ENCODE data around the gene ZCCHC9. TPM values are rescaled to one million over a fixed set of nuclear protein-coding genes. Genes with fewer than 3 reads are reported as not detected.
A peak's percentile ranks its signal among the peaks of the same experiment; 100 is the strongest.

ZCCHC9 gene
- total RNA-seq, 1 experiment from 2014 or later = 32.2 TPM

- Histone ChIP-seq H3K79me1 (ENCODE audit: insufficient read depth, low read depth, low read length, poor library complexity, severe bottlenecking) (no peaks in the 10 kb centered on the region), H3K9me3 (ENCODE audit: control insufficient read depth, low read depth, low read length) (no peaks in the 10 kb centered on the region), H3T11ph (ENCODE audit: low read length) (no peak overlapping the region), H3K4me1 (ENCODE audit: insufficient read depth, low read length) (no peaks in the 10 kb centered on the region), H2AK5ac (ENCODE audit: insufficient read length, low read length) (no peak overlapping the region), H4K20me1 (ENCODE audit: control insufficient read depth, insufficient read depth, insufficient read length) (no peaks in the 10 kb centered on the region), H3K56ac (ENCODE audit: insufficient read length, low read depth, low read length) (no peak overlapping the region), H2BK12ac (ENCODE audit: insufficient read length, low read depth, low read length) (no peak overlapping the region), H3K4me2 (ENCODE audit: insufficient read depth, insufficient read length, low read length) (no peak overlapping the region), H3K14ac (ENCODE audit: insufficient read depth, low read length) (no peak overlapping the region), H4K91ac (ENCODE audit: insufficient read length, low read depth, low read length) (no peak overlapping the region), H2AFZ (ENCODE audit: low read length) (peak overlapping the region; percentile 12), H2BK120ac (ENCODE audit: low read depth, low read length, poor library complexity, severe bottlenecking) (no peak overlapping the region), H3K79me2 (ENCODE audit: insufficient read depth, low read length) (no peaks in the 10 kb centered on the region), H2BK15ac (ENCODE audit: low read depth, low read length) (no peak overlapping the region), H4K8ac (replicated peaks; ENCODE audit: insufficient read length, low read depth, low read length) (no peak overlapping the region), H3K27ac (ENCODE audit: insufficient read length, low read depth, low read length) (no peak overlapping the region), H3K23ac (ENCODE audit: insufficient read length, low read depth, low read length) (no peak overlapping the region), H2BK20ac (ENCODE audit: low read depth, low read length, poor library complexity, severe bottlenecking) (no peak overlapping the region), H3K4ac (ENCODE audit: low read depth, low read length) (no peak overlapping the region), H3K9ac (ENCODE audit: extremely low read depth, insufficient read length, low read length) (no peak overlapping the region), H3K23me2 (ENCODE audit: insufficient read length, low read depth, low read length, poor library complexity, severe bottlenecking) (no peaks in the 10 kb centered on the region), H3K27me3 (ENCODE audit: insufficient read depth, low read length) (no peaks in the 10 kb centered on the region), H3K18ac (ENCODE audit: insufficient read length, low read depth, low read length) (peak overlapping the region; percentile 14), H4K5ac (ENCODE audit: insufficient read length, low read depth, low read length) (no peak overlapping the region), H2BK5ac (ENCODE audit: insufficient read length, low read length) (no peak overlapping the region)
- Mint-ChIP-seq H3K27ac (peak overlapping the region in 2 of 3 experiments; percentile 21 to 76; a peak in 2 of 7 replicates), H3K4me1 (peaks cover 8 to 11% of the 10 kb centered on the region in 2 experiments), H3K4me3 (no peak overlapping the region), H3K36me3 (ENCODE audit: insufficient read depth in 1 of 3, low read depth in 3 of 3) (no peaks in the 10 kb centered on the region), H3K27me3 (ENCODE audit: low read depth) (no peaks in the 10 kb centered on the region; the same call in 1 of the 2 replicates), H3K9me3 (no peaks in the 10 kb centered on the region)
- WGBS (ENCODE audit: extremely low coverage, insufficient read length, low lambda C conversion rate) = no CpG with 5 or more reads among the region's 5 CpGs
- DNase-seq = peak; percentile 66
- no peak for TF ChIP-seq CTCF (conservative IDR thresholded peaks at IDR 0.05)
These were observed 57.7 kb downstream of the ZCCHC9 start for GRCh38 chr5:81359108-81359507.

Measured in H9 (cell line).